Osteoblast (primary cell): ENCODE data around the gene ANAPC10. TPM values are rescaled to one million over a fixed set of nuclear protein-coding genes. Genes with fewer than 3 reads are reported as not detected.
A peak's percentile ranks its signal among the peaks of the same experiment; 100 is the strongest.
"Not testable (repeated sequence)": the region's sequence is repeated elsewhere in the genome, so short reads cannot be mapped to it uniquely, and the experiment has no call there.

Experiments used
- DNase-seq: peaks from one replicate; pipeline ENCODE4 v3.0.0; 2011; ENCODE audit warnings: low spot score, mixed read lengths; ENCODE audit not compliant: insufficient read length; ENCODE audit errors: missing footprints
- H2AFZ ChIP-seq: 2 replicates; pipeline ENCODE4 v1.6.0; 2011; ENCODE audit warnings: mild to moderate bottlenecking, low read length
- H3K27ac ChIP-seq: 2 replicates; pipeline ENCODE4 v1.5.1; 2011; ENCODE audit warnings: mild to moderate bottlenecking, low read depth, low read length, moderate library complexity
- H3K27me3 ChIP-seq: 2 replicates; pipeline ENCODE4 v1.6.0; 2012; ENCODE audit warnings: mild to moderate bottlenecking, control low read depth, inconsistent platforms, low read length, moderate library complexity; ENCODE audit not compliant: insufficient read depth
- H3K36me3 ChIP-seq: 2 replicates; pipeline ENCODE4 v1.5.1; 2011; ENCODE audit warnings: mild to moderate bottlenecking, low read length, control low read depth, moderate library complexity; ENCODE audit not compliant: insufficient read depth
- H3K4me1 ChIP-seq: 2 replicates; pipeline ENCODE4 v1.5.1; 2011; ENCODE audit warnings: mild to moderate bottlenecking, low read length, control low read depth, moderate library complexity; ENCODE audit not compliant: insufficient read depth
- H3K4me2 ChIP-seq: 2 replicates; pipeline ENCODE4 v1.6.0; 2011; ENCODE audit warnings: mild to moderate bottlenecking, low read length; ENCODE audit not compliant: insufficient read depth
- H3K4me3 ChIP-seq: fragments of 200-600 bp; sonication (generic); 3 replicates; pipeline ENCODE4 v1.5.1; 2012; ENCODE audit warnings: mild to moderate bottlenecking, low read length, inconsistent platforms; ENCODE audit not compliant: insufficient read depth
- H3K79me2 ChIP-seq: 2 replicates; pipeline ENCODE4 v1.6.0; 2012; ENCODE audit warnings: mild to moderate bottlenecking, low read length, control low read depth, inconsistent platforms; ENCODE audit not compliant: insufficient read depth
- H3K9me3 ChIP-seq: 2 replicates; pipeline ENCODE4 v1.5.1; 2011; ENCODE audit warnings: low read depth, low read length, control low read depth
- H4K20me1 ChIP-seq: 2 replicates; pipeline ENCODE4 v1.6.0; 2012; ENCODE audit warnings: mild to moderate bottlenecking, low read length, control low read depth; ENCODE audit not compliant: insufficient read depth
- CTCF ChIP-seq: IDR thresholded peaks from 2 replicates; pipeline ENCODE4 v1.5.1; 2011; ENCODE audit warnings: mild to moderate bottlenecking, low read depth, low read length, moderate library complexity; ENCODE audit errors: extremely low read depth
- total RNA-seq: library from RNA; depleted of rRNA; stranded (reverse); fragments of >200 nt; gene quantifications from 2 replicates; pipeline ENCODE4 v1.2.3, GENCODE V29; 2012

Gene ANAPC10
- total RNA-seq = 22.8 and 23.9 TPM in 2 replicates

- peak; percentile 51 for TF ChIP-seq CTCF
- Histone ChIP-seq H3K4me1 (peaks cover 26% of the 10 kb centered on the region), H3K36me3 (peaks cover 22% of the 10 kb centered on the region), H3K79me2 (peaks cover 87% of the 10 kb centered on the region), H4K20me1 (peaks cover 5% of the 10 kb centered on the region), H3K27ac (peak within 1 kb of the TSS; percentile 97), H3K4me2 (peak within 1 kb of the TSS; percentile 87), H3K27me3 (no peaks in the 10 kb centered on the region), H3K4me3 (peak within 1 kb of the TSS; percentile 92), H2AFZ (peak within 1 kb of the TSS; percentile 99), H3K9me3 (peaks cover 5% of the 10 kb centered on the region)
- peak; percentile 92 for DNase-seq
Measured at GRCh38 chr4:145097821-145098674, at the start of gene ANAPC10, which contains the start of gene ABCE1. Gene ANAPC10 (minus strand): TSS chr4:145098196. CDS start chr4:145096099, 2,097 bp downstream. Gene ABCE1 (plus strand): TSS chr4:145098311. CDS start chr4:145104413, 6,102 bp downstream.

- H4K20me1 ChIP-seq, H3K9me3 ChIP-seq, H2AFZ ChIP-seq, H3K27ac ChIP-seq, H3K4me1 ChIP-seq, H3K4me2 ChIP-seq, DNase-seq, H3K27me3 ChIP-seq, H3K4me3 ChIP-seq, H3K79me2 ChIP-seq: not testable (repeated sequence)
- peaks cover 33% of the 10 kb centered on the region for H3K36me3 ChIP-seq
Measured at GRCh38 chr4:145136219-145136618, 38.2 kb upstream of the ANAPC10 start.

GRCh38 chr4:145132511-145133098, 34.6 kb upstream of the ANAPC10 start:
- no peak overlapping the region for H3K27ac ChIP-seq
- H3K9me3 ChIP-seq = no peaks in the 10 kb centered on the region
- no peaks in the 10 kb centered on the region for H3K27me3 ChIP-seq
- no peaks in the 10 kb centered on the region for H3K79me2 ChIP-seq
- peaks cover 16% of the 10 kb centered on the region for H3K36me3 ChIP-seq
- H3K4me1 ChIP-seq = peaks cover 22% of the 10 kb centered on the region
- no peak overlapping the region for H2AFZ ChIP-seq
- TF ChIP-seq CTCF = no peak
- DNase-seq = no peak
- no peaks in the 10 kb centered on the region for H4K20me1 ChIP-seq
- no peak overlapping the region for H3K4me2 ChIP-seq
- H3K4me3 ChIP-seq = no peak overlapping the region

GRCh38 chr4:145131848-145132247, 33.9 kb upstream of the ANAPC10 start:
- Histone ChIP-seq H3K27me3 (no peaks in the 10 kb centered on the region), H3K4me3 (no peak overlapping the region), H2AFZ (no peak overlapping the region), H3K4me1 (peaks cover 22% of the 10 kb centered on the region), H3K9me3 (no peaks in the 10 kb centered on the region), H3K36me3 (peaks cover 19% of the 10 kb centered on the region), H4K20me1 (no peaks in the 10 kb centered on the region), H3K4me2 (peak overlapping the region; percentile 43), H3K27ac (peak overlapping the region; percentile 82), H3K79me2 (no peaks in the 10 kb centered on the region)
- no peak for DNase-seq
- TF ChIP-seq CTCF = no peak
